Activated gamma-delta T cell (primary cell): Measurements from ENCODE around the gene OR14I1.

Experiments used
- DNase-seq: peaks from one replicate; lab custom pipeline; 2025; lab: John Stamatoyannopoulos, UW
- total RNA-seq, 2 donors: gene quantifications; one replicate each; lab custom pipeline; 2026; lab: John Stamatoyannopoulos, UW

Gene OR14I1
- 0 reads per million in 2 donors for total RNA-seq

DNA sequence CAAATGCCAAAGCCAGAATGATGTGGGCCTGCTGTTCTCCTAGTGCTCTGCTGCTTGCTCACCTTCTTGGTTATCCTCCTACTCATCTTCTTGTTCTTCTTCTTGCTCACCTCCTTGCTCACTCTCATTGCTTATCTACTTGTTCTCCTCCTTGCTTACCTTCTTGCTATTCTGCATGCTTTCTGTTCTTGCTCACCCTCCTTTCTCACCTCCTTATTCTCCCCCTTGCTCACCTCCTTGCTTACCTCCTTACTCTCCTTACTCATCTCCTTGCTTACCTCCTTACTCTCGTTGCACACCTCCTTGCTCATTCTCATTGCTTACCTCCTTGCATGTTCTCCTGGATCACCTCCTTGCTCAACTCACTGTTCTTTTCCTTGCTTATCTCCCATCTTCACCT is at the start of gene OR14I1:
Gene OR14I1 (minus strand): TSS at position 53 of the 400 bp plus-strand sequence.
- no peak for DNase-seq

DNA sequence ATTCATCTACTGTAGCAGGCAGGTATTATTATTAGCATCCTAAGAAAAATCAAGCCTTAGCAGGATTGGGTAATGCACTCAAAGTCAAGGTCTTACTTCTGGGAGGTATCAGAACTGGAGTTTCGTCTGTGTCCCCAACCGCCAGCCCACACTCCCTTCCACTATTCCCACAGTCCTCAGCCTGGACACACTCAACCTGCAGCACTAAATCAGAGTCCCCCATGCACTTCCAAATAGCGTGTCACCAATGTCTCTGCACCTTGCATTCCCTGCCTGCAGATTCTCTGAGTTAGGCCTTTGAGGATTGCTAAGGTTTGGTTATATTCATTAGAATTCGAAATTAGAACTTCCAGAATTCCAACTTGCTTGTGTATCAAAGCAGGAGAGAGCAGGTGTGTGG is 49.1 kb upstream of the OR14I1 start:
- no peak for DNase-seq

DNA sequence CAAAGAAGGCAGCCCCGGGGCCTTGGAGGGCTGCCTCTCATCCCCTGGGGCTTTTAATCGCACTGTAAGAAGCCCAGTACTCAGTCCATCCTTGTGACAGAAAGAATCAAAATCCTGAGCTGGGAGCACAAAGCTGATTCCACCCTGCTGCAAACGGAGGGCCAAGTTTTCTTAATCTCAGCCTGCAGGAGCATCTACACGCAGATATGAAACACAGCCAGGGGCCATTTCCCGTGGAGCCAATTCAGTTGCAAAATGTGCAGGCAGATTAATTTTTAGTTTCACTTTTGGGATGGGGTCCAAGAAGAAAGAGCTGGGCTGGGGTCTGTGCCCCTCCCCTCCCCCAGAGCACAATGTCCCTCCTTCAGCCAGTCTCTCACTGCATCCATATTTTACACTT is 48.6 kb upstream of the OR14I1 start:
- no peak for DNase-seq

DNA sequence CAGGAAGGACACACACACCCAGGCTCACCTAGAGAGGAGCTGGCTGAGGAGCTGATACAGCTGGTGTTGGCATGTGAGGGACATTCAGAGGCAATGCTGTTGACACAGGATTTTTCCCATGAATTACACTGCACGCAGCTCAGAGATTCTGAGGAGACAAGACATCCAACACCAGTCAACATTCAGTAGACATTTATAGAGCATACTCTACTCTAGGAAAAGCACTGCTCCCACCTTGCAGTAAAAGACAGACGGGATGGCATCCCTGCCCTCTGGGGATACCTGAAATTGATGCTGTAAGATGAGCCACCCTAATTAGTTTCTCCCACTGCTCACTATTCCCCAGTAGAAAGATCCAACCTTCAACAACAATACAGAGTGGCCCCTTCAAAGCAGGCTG is 47.9 kb upstream of the OR14I1 start:
- no peak for DNase-seq

DNA sequence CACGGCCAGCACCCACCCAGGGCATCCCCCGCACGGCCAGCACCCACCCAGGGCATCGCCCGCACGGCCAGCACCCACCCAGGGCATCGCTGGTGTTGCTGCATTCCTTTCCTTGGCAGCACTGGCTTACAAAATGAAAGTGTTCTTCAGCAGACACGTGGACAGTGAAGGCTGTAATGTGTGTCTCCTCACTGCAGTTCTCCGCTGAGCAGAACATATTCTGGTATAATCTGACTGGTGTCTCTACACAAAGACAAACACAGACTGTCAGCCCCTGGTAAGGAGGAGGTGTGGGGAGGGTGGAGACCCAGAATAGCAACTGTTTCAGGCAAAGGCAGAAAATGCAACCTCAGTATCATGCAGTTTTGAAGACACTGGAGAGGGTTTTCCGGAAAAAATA is 45.6 kb upstream of the OR14I1 start:
- DNase-seq: no peak

DNA sequence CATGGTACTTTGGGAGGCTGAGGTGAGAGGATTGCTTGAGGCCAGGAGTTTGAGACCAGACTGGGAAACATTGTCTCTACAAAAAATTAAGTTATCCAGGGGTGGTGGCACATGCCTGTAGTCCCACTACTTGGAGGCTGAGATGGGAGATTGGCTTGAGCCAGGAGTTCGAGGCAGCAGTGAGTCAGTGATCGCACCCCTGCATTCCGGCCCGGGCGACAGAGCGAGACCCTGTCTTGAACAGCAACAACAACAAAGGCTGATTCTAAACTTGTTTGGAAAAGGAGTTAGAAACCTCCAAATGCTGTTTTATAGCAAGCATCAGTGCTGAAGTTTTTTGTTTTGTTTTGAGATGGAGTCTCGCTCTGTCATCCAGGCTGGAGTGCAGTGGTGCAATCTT is 38.3 kb upstream of the OR14I1 start:
- DNase-seq: no peak

DNA sequence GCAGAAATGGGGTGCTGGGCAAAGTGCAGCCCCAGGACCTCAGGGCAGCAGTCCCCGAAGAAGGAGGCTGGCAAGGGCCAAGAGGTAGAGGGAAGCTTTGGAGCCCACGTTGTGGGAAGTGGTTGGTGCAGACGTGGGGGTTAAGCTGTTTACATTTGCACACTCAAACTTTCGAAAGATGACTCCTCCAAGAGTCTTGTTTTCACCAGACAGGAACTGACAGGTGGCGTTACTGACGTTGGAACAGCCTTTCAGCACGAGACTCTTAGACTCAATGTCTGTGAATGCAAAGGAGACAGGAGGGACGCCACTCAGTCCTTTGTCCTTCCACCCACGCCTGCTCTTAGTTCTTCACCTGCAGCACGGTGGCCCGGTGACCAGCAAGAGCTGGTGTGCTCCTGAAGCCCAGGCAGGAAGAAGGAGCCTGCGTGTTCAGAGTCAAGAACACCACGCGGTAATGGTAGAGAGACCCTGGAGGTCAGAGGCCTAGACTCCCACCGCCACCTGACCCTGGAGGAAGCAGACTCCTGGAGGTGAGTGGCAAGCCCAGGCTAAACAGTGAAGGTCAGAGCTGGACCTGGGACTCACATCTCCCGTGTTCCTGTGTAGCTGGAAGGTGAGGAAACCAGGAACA is 37.1 kb upstream of the OR14I1 start:
- no peak for DNase-seq

DNA sequence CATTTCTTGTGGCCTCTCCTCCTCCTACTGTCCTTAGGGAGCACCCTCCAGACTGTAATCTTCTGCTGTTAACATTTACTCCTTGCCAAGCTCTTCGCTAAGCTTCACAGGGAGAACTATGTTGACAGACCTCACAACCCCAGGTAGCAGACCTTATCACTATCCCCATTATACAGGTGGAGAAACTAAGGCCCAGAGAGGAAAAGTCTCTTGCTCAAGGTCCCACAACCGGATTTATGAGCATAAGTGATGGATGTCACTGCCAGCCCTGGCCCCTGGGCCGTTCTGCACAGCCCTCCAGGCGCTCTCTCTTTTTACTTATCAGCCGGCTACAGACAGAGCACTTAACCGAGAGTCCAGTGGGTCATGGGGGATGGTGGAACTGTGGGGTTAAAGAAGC is 34.9 kb upstream of the OR14I1 start:
- no peak for DNase-seq

DNA sequence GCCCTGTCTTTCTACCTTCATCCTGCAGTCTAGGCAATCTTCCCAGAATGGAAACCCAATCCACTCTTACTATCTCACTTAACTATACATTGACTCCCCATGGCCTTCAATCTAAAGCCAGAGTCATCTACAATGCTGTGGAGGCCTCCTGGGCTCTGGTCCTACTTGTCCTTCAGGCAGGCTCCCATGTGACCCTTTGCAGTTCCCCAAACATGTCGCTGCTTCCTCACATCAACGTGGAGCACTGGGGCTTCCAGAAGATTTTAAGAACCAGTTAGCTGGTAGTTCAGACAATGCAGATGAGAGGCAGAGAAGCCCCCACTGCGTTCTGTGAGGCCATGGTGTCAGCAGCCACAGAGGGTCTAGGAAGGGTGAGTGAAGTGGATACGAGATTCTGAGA is 34.4 kb upstream of the OR14I1 start:
- no peak for DNase-seq

DNA sequence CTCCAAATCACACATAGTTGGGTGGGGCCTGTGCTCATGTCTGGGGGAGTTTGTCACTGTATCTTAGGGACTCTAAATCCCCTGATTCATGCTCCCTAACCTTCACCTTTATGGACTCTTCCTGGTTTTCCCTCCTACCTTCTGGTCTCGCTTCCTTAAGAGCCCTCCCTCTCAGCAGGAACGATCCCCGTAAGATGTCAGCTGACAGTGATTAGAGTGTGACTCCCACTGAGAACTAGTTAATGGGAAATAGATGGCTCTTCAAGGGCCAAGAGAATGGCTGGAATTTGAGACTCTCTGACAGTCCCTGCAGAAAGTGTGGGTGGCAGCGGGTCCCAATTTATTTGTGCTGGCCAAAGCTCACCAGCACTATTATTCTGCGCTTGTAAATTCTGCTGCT is 31.0 kb upstream of the OR14I1 start:
- DNase-seq: no peak

DNA sequence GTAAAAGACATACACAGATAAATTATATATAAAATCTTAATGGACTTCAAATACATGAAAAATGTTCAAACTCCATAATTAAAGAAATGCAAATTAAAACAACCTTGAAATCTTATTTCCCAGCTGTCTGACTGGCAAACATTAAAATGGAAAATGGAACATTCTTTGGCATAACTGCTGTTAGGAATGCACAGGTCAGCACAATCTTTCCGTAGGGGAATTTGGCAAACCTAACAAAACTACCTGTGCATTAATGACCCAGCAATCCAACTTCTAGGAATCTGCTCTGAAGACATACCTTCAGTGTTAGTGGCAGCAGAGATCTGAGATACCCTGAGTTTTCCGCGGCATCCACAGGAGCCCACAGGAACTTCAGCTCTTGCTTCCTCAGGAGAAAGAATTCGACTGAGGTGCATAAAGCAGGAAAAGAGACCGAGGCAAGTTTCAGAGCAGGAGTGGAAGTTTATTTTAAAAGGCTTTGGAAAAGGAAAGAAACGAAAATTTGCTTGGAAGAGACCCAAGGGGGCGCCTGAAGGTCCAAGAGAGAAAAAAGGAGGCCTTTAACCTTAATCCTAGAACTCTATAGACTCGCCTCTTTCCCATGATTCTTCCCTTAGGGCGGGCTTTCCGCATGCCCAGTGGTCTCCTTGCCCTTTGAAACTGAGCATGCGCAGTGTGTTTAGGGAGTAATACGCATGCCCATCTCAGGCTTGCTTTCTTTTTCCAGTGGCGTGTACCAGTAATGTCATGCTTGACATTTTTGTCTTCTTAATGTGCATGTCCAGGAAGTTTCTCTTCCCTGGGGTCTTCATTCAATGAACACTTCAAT is 28.2 kb upstream of the OR14I1 start:
- no peak for DNase-seq

DNA sequence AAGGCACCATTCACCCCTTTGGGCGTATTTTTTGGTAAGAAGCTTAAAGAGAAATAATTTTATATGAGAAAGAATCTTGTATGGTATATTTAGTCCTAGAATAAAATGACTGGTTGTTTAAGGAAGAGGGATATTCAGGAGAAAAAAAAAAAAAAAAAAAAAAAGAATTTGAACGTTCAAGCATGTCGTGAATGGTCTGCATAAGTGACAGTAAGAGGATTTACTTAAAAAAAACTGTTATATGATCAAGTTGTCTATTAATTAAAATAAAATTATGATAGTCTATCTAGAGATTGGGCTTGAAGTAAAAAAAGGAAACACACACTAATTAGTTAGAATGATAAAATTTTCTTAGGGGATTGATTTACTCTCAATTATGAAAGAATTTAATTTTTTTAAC is 11.7 kb upstream of the OR14I1 start:
- DNase-seq: no peak

DNA sequence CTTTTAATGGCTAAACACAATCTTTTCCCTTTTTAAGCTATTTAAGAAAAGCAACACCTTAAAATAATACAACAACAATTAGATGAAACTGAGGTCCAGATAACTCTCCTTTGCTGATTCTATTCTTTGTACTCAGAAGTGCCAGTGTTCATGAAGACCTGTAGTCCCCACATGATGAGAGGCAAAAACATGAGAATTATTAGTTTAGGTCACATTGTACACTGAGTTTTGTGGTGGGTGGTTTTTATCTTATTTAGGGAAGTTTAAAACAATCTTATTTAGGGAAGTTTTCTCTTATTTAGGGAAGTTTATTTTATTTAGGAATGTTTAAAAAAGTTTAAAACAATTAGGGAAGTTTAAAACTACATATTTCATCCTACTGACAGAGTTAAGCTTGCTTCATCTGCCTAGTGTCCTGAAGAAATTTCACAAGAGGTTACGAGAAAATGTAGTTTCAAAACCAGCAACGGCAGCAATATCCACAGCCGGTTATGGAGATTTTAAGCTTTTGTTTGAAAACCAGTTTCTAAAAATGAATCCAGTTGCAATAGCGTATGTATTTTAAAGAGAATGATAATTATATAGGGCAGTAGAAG is 7.8 kb upstream of the OR14I1 start:
- DNase-seq: no peak

DNA sequence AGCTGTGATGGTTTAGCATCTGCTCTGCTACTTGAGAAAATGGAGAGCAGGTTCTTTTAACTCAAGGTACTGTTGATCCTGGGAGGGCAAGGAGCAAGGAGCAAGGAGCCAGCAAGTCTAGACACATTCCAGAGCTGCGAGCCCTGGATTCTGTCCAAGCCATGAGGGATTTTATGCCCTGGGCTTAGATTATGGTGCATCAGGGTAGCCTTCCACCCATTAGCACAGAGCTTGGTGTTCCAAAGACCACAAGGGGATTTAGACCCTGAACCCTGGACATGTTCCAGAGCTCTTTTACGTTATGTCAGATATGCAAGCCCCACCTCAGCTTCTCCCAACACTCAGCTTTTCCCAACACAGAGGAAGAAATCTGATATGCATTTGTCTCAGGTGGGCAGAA is 2.0 kb upstream of the OR14I1 start:
- no peak for DNase-seq

DNA sequence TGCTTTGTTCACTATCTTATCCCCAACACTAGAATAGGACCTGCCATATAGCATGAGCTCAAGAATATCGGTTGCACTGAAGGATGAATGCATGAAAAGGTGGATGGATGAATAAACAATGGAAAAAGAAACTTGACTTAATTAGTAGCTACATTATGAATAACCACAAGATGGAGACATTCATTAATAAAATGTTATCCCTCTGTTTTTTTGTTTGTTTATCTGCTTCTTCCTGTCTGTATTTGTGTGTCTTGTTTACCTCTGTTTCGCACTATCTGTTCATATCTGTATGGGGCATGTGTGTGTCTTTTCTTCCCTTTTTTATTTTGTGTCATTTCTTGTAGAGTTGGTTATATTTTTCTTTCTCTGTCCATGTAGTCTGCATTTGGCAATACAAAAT is 1.1 kb upstream of the OR14I1 start:
- DNase-seq: no peak

DNA sequence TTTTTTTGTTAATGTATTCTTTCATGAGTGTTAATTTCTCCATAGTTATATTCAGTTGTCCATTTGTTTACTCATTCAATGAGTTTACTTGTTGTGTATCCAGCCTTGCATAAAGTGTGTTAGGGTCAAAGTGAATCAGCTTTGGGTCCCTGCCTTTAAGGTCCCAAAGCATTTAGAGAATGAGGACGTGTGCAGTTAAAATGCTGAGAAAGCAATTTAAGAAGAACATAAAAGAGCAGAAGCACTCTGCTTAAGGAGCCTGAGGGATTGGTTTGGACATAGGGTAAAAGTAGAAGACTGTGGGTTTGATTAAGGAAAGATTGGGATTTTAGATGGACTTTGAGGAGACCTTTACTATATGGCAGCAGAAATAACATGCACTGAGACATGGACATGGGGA is 3.5 kb downstream of the OR14I1 start:
- no peak for DNase-seq

DNA sequence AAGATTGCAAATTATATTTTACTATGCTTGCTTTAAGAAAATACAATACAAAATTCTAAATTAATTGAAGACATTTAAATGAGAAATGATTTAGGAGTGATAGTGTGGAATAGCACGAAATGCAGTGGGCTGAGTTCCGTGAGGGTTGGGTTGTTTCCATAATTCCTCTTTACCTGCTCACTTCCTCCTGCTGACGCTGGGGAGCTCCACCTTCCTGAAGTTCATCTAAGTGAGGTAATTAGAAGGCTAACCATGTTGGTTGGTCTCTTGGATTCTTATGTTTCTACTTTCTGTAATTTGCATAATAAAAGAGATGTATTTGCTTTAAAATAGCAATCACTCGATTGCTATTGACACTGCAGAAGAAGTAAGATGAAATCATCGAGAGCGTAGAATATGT is 4.7 kb downstream of the OR14I1 start:
- DNase-seq: no peak

DNA sequence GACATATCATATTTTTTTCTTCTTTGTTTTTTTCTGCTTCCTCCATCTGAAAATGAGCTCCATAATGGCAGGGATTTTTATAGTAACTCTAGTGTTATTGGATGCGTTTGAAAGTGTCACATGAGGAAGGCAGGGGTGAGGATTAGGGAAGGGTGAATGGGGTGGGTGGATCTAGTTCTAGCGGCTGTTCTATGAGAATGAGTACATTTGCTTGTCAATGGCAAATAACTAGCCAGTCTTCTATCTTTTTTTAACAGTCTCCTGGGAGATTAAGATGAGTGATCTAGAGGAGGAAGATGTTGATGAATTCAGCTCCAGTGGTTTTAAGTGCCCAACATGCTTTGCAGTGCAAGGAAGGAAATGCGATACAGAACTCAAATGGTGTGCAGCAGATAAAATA is 5.8 kb downstream of the OR14I1 start:
- DNase-seq: no peak

DNA sequence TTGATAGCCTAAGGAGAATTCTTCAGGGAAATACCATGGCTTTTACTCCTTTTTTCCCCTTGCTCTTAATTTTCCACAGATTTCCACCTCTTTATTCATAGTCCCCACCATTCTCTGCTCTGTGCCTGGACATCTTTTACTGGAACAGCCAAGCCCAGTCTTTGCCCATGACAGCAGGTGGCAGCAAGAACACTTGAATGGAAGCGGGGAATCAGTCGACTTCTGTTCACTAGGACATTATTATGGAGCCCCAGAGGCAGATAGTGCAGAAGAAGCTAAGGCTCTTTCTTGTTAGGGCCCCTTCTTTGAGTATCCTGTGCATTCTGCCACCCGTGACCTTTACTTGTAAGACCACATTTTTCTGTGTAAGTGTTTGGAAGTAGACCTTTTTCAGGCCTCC is 6.3 kb downstream of the OR14I1 start:
- no peak for DNase-seq

DNA sequence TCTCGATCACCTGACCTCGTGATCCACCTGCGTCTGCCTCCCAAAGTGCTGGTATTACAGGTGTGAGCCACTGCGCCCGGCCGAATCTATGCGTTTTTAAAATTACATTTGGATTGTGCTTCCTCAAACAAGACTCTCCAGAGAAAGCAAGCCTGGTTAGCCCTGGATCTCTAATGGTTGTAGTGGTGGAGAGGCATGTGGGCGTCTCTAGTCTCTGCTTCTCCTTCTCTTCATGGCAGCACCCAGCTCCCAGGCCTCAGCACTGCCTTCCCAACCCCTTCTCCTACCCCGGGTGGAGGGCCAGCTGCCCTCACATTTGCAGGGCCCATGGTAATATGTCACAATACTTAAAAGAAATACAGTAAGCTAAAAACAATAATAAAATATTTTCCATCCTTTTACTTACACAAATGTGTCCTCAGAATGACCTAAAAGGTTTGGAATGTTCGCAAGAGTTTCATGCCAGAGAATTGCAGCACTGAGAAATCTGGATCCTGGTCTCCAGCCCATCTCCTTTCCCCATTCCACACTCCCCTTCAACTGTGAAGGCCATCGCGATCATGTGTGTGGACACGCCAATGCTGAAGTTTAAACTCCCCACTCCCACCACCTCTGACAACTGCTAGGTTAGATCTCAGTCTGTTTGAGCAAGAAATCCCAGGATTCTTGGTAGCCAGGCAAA is 7.0 kb downstream of the OR14I1 start:
- no peak for DNase-seq

DNA sequence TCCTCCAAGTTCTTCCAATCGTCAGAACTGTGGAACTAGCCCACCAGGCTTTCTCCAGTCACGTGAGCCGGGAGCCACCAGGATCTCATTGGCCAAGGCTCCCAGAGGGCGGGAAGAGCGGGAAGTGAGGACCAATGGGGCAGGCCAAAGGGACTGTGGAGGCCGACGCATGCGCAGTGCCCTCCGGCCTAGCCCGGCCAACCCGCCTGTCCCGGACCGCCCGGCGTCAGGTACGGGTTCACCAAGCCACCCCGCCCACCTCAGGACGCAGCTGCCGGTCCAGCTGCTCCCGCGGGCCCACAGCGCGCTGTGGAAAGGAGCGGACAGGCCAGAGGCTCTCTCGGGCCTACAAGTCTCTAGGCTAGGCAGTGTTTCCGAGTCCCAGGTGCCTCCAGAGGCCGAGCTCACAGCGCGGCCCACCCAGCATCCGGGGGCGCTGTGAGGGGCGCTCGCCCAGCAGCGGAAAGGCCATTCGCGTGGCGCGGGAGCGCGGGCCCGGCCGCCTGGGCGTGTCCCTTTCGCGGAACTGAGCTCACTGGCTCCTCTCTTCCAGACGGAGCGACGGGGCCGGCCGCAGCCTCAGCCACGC is 10.9 kb downstream of the OR14I1 start:
- no peak for DNase-seq

DNA sequence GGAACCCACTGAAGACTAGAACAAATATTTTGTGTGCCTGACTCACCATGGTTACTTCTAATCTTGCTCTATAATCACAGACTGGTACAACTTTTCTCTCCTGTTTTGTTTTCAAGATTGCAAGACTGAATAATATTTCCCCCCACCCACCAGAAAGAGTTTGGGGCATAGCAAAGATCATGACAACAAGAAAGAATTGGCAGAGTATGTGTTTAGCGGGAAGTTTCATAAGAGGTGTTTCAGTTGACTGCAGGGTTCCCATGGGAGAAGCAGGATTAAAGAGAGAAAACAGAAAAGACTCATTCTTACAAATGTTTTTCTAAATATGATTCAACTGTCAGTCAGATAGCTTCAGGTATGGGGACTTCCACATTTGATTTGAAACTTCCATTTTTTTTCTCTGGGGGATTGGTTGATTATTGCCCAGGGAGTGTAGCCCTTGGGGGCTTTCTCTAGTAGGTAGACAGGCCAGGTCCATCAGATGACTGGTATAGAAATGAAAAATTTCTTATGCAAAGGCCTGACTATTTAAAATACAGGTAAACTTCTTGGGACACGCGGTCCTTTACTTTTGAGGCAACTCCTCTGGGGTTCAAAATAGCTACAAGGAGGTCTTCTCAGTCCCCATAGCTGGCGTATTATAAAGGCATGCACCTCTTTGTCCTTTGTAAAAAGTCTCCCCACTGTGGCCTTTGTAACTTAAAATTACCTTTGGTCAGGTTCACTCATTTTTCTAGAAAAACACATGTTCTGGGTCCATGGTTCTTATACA is 13.9 kb downstream of the OR14I1 start:
- DNase-seq: no peak
